ENCODE results near the gene LDB3.

The LDB3 gene

GRCh38 chr10:86684331-86685097, 16.2 kb downstream of the LDB3 start:
- FAIRE-seq, result no peak
- no peak for DNase-seq (ENCODE audit: insufficient read length, low spot score)

GRCh38 chr10:86685416-86685815, 17.1 kb downstream of the LDB3 start:
- no peak for FAIRE-seq

GRCh38 chr10:86685893-86686632, 17.8 kb downstream of the LDB3 start:
- FAIRE-seq, result no peak
- DNase-seq (ENCODE audit: insufficient read length, low spot score), result no peak

More at GRCh38 chr10:86685416-86685815, 17.1 kb downstream of the LDB3 start:
- DNase-seq (ENCODE audit: insufficient read length, low spot score), result no peak

- FAIRE-seq, result no peak
- DNase-seq (ENCODE audit: insufficient read length, low spot score), result no peak
These were observed 18.7 kb downstream of the LDB3 start for GRCh38 chr10:86686972-86687371.

- DNase-seq (ENCODE audit: insufficient read length, low spot score) (no peak), FAIRE-seq (no peak)
These were observed 19.4 kb downstream of the LDB3 start for GRCh38 chr10:86687750-86688149.

GRCh38 chr10:86688398-86688921, 20.1 kb downstream of the LDB3 start:
- peak; percentile 87 for DNase-seq (ENCODE audit: insufficient read length, low spot score)
- FAIRE-seq, result peak; percentile 88

GRCh38 chr10:86689146-86689545, 20.8 kb downstream of the LDB3 start:
- no peak for FAIRE-seq

GRCh38 chr10:86690231-86690630, 21.9 kb downstream of the LDB3 start:
- FAIRE-seq (no peak), DNase-seq (ENCODE audit: insufficient read length, low spot score) (no peak)

More at GRCh38 chr10:86689146-86689545, 20.8 kb downstream of the LDB3 start:
- no peak for DNase-seq (ENCODE audit: insufficient read length, low spot score)

- FAIRE-seq, result no peak
These were observed 22.4 kb downstream of the LDB3 start for GRCh38 chr10:86690657-86691084.

GRCh38 chr10:86691333-86692022, 23.2 kb downstream of the LDB3 start:
- FAIRE-seq, result no peak
- no peak for DNase-seq (ENCODE audit: insufficient read length, low spot score)

More at GRCh38 chr10:86690657-86691084, 22.4 kb downstream of the LDB3 start:
- no peak for DNase-seq (ENCODE audit: insufficient read length, low spot score)

- DNase-seq (ENCODE audit: insufficient read length, low spot score) (no peak), FAIRE-seq (no peak)
These were observed 23.8 kb downstream of the LDB3 start for GRCh38 chr10:86692023-86692514.

- no peak for FAIRE-seq
- no peak for DNase-seq (ENCODE audit: insufficient read length, low spot score)
These were observed 24.4 kb downstream of the LDB3 start for GRCh38 chr10:86692664-86693063.

GRCh38 chr10:86693275-86693674, 25.0 kb downstream of the LDB3 start:
- DNase-seq (ENCODE audit: insufficient read length, low spot score) (no peak), FAIRE-seq (no peak)

- DNase-seq (ENCODE audit: insufficient read length, low spot score), result no peak
- FAIRE-seq, result no peak
These were observed 25.5 kb downstream of the LDB3 start for GRCh38 chr10:86693721-86694369.

- no peak for DNase-seq (ENCODE audit: insufficient read length, low spot score)
- FAIRE-seq, result no peak
These were observed 30.1 kb downstream of the LDB3 start for GRCh38 chr10:86698207-86698940.

GRCh38 chr10:86699125-86699524, 30.8 kb downstream of the LDB3 start:
- no peak for FAIRE-seq
- no peak for DNase-seq (ENCODE audit: insufficient read length, low spot score)

GRCh38 chr10:86699541-86699940, 31.2 kb downstream of the LDB3 start:
- FAIRE-seq (no peak), DNase-seq (ENCODE audit: insufficient read length, low spot score) (no peak)

- FAIRE-seq, result no peak
- DNase-seq (ENCODE audit: insufficient read length, low spot score), result no peak
These were observed 31.9 kb downstream of the LDB3 start for GRCh38 chr10:86699991-86700840.
